Mucosa of descending colon (tissue), 3 donors: ENCODE results near the gene ACACA. TPM values are rescaled to one million over a fixed set of nuclear protein-coding genes. Genes with fewer than 3 reads are reported as not detected.

Experiments used
- ATAC-seq: fragments of 200-7000 bp; cut with Tn5 transposase; one replicate; pipeline ENCODE4 v1.9.1; 2020; ENCODE audit warnings: mild to moderate bottlenecking, moderate library complexity
- DNase-seq, 3 donors: peaks; one replicate each; pipeline ENCODE4 v3.0.0-alpha.2; 2020
- H3K36me3 ChIP-seq: fragments of 200-600 bp; one replicate; pipeline ENCODE4 v1.8.0; 2021; ENCODE audit warnings: low read depth, mild to moderate bottlenecking
- H3K4me1 ChIP-seq: fragments of 200-600 bp; one replicate; pipeline ENCODE4 v1.8.0; 2021; ENCODE audit warnings: low read depth, mild to moderate bottlenecking
- H3K4me3 ChIP-seq: fragments of 200-600 bp; one replicate; pipeline ENCODE4 v1.8.0; 2021; ENCODE audit warnings: mild to moderate bottlenecking
- H3K9me3 ChIP-seq: fragments of 200-600 bp; one replicate; pipeline ENCODE4 v1.8.0; 2021; ENCODE audit warnings: mild to moderate bottlenecking
- CTCF ChIP-seq: fragments of 200-600 bp; IDR thresholded peaks from one replicate; pipeline ENCODE4 v1.8.0; 2022; ENCODE audit warnings: antibody characterized with exemption, mild to moderate bottlenecking
- intact Hi-C, 2 donors: fragments of 100-400 bp; cut with DNase I in 1 of 2; cut with micrococcal nuclease in 1 of 2; formaldehyde crosslinking; loops; one replicate each; pipeline versions ENCODE4 v1.11.0 to v1.11.1; 2022; cut with DNase I, micrococcal nuclease
- total RNA-seq, 3 donors: library from RNA; stranded (reverse); fragmentation: NEBNext Ultra II Directional in 2 of 3; extraction: Animal tissue kit (Norgen Biotek cat#: 25700) in 2 of 3; gene quantifications; one replicate each; pipeline versions ENCODE4 v1.2.1 to v1.2.4, GENCODE V29; 2021 to 2023
- donor health status: DM: no; HTN: no; CAD: no; lungs with moderate emphysema.
- donor health status: DM: no; HTN: no; CAD: no.
- donor health status: DM: no; HTN: yes; CAD: no.

The ACACA gene
- total RNA-seq, 3 donors from 2014 or later: 58.5 to 64.1 (median 60.3) TPM

- TF ChIP-seq CTCF: no peak
- H3K4me3 ChIP-seq: no peak overlapping the region
- no peaks in the 10 kb centered on the region for H3K9me3 ChIP-seq
- intact Hi-C loops: no loop called here
- no peaks in the 10 kb centered on the region for H3K4me1 ChIP-seq
- ATAC-seq (no peak), DNase-seq (no peak)
- H3K36me3 ChIP-seq: no peaks in the 10 kb centered on the region
Observed at GRCh38 chr17:37247825-37248224, 158.8 kb downstream of the ACACA start.

- no peaks in the 10 kb centered on the region for H3K4me1 ChIP-seq
- ATAC-seq: no peak
- H3K4me3 ChIP-seq: no peak overlapping the region
- no peak for DNase-seq
- TF ChIP-seq CTCF: no peak
- H3K9me3 ChIP-seq: no peaks in the 10 kb centered on the region
- intact Hi-C loops: no loop called here
- no peaks in the 10 kb centered on the region for H3K36me3 ChIP-seq
Observed at GRCh38 chr17:37246085-37246484, 160.6 kb downstream of the ACACA start.

- Histone ChIP-seq H3K9me3 (no peaks in the 10 kb centered on the region), H3K4me1 (no peaks in the 10 kb centered on the region), H3K36me3 (no peaks in the 10 kb centered on the region), H3K4me3 (no peak overlapping the region)
- ATAC-seq (no peak), DNase-seq (no peak)
- TF ChIP-seq CTCF: no peak
- intact Hi-C loops: no loop called here
Observed at GRCh38 chr17:37240381-37240780, 166.3 kb downstream of the ACACA start.

- H3K4me3 ChIP-seq: no peak overlapping the region
- DNase-seq (peak in 1 of 3 donors; percentile 2), ATAC-seq (no peak)
- peak; percentile 15 for TF ChIP-seq CTCF
- no peaks in the 10 kb centered on the region for H3K36me3 ChIP-seq
- intact Hi-C loops: no loop called here
- H3K4me1 ChIP-seq: no peaks in the 10 kb centered on the region
- H3K9me3 ChIP-seq: no peaks in the 10 kb centered on the region
Observed at GRCh38 chr17:37239690-37240334, 166.8 kb downstream of the ACACA start.

- no peak for DNase-seq
- intact Hi-C loops: no loop called here
- Histone ChIP-seq H3K9me3 (no peaks in the 10 kb centered on the region), H3K4me3 (no peak overlapping the region), H3K36me3 (no peaks in the 10 kb centered on the region), H3K4me1 (no peaks in the 10 kb centered on the region)
- ATAC-seq: no peak
- TF ChIP-seq CTCF: no peak
Observed at GRCh38 chr17:37234106-37234505, 172.5 kb downstream of the ACACA start.

- ATAC-seq (no peak), DNase-seq (no peak)
- H3K4me3 ChIP-seq: no peak overlapping the region
- H3K36me3 ChIP-seq: no peaks in the 10 kb centered on the region
- H3K4me1 ChIP-seq: no peaks in the 10 kb centered on the region
- TF ChIP-seq CTCF: no peak
- H3K9me3 ChIP-seq: no peaks in the 10 kb centered on the region
- intact Hi-C loops: no loop called here
Observed at GRCh38 chr17:37233036-37233435, 173.6 kb downstream of the ACACA start.
